ENCODE data around the gene NYAP2. TPM values are rescaled to one million over a fixed set of nuclear protein-coding genes. Genes with fewer than 3 reads are reported as not detected.

NYAP2 gene
- total and polyA plus RNA-seq, 2 donors (not counting 1 experiment from before 2014, with no cell fraction given), result not detected

- H3K4me1 ChIP-seq (ENCODE audit: control insufficient read depth, extremely low read depth, insufficient read depth, low read length), result no peaks in the 10 kb centered on the region
- no peak overlapping the region for H3K4me3 ChIP-seq (replicated peaks in 1 of 4; ENCODE audit: control extremely low read depth in 1 of 4, insufficient read depth in 1 of 4, low read depth in 3 of 4, low read length in 4 of 4)
- no peak overlapping the region for H3K27ac ChIP-seq (ENCODE audit: insufficient read depth, low read length)
- H3K27me3 ChIP-seq (ENCODE audit: control insufficient read depth, insufficient read depth, low read length), result no peaks in the 10 kb centered on the region
- no peaks in the 10 kb centered on the region for H3K36me3 ChIP-seq (ENCODE audit: control insufficient read depth, insufficient read depth, low read length)
- H3K9me3 ChIP-seq (ENCODE audit: control insufficient read depth, insufficient read depth, low read depth, low read length), result no peaks in the 10 kb centered on the region
- no peak overlapping the region for H3K4me2 ChIP-seq (ENCODE audit: extremely low read depth, insufficient read depth, low read length)
- no peak overlapping the region for H3K9ac ChIP-seq (ENCODE audit: insufficient read depth, low read length)
- no peaks in the 10 kb centered on the region for H4K20me1 ChIP-seq (ENCODE audit: control insufficient read depth, extremely low read depth, insufficient read depth, low read length)
- no peaks in the 10 kb centered on the region for H3K79me2 ChIP-seq (ENCODE audit: control insufficient read depth, insufficient read depth, low read length)
- DNase-seq (ENCODE audit: low read depth in 2 of 2), result no peak
- TF ChIP-seq CTCF (conservative IDR thresholded peaks at IDR 0.05 in 1 of 2, IDR thresholded peaks at IDR 0.05 in 1 of 2; ENCODE audit: low read depth in 1 of 2, low read length in 2 of 2) (no peak), EZH2 (IDR thresholded peaks at IDR 0.05; ENCODE audit: low read length, missing control alignments) (no peak)
- no peak overlapping the region for H2AFZ ChIP-seq (ENCODE audit: low read length)
These were observed 57.2 kb downstream of the NYAP2 start for GRCh38 chr2:225456619-225457260.

- Histone ChIP-seq H3K9me3 (ENCODE audit: control insufficient read depth, insufficient read depth, low read depth, low read length) (no peaks in the 10 kb centered on the region), H3K9ac (ENCODE audit: insufficient read depth, low read length) (no peak overlapping the region), H4K20me1 (ENCODE audit: control insufficient read depth, extremely low read depth, insufficient read depth, low read length) (no peaks in the 10 kb centered on the region), H3K4me1 (ENCODE audit: control insufficient read depth, extremely low read depth, insufficient read depth, low read length) (no peaks in the 10 kb centered on the region), H2AFZ (ENCODE audit: low read length) (no peak overlapping the region), H3K4me3 (replicated peaks in 1 of 4; ENCODE audit: control extremely low read depth in 1 of 4, insufficient read depth in 1 of 4, low read depth in 3 of 4, low read length in 4 of 4) (no peak overlapping the region), H3K27ac (ENCODE audit: insufficient read depth, low read length) (no peak overlapping the region), H3K36me3 (ENCODE audit: control insufficient read depth, insufficient read depth, low read length) (no peaks in the 10 kb centered on the region), H3K4me2 (ENCODE audit: extremely low read depth, insufficient read depth, low read length) (no peak overlapping the region), H3K79me2 (ENCODE audit: control insufficient read depth, insufficient read depth, low read length) (no peaks in the 10 kb centered on the region), H3K27me3 (ENCODE audit: control insufficient read depth, insufficient read depth, low read length) (no peaks in the 10 kb centered on the region)
- TF ChIP-seq CTCF (conservative IDR thresholded peaks at IDR 0.05 in 1 of 2, IDR thresholded peaks at IDR 0.05 in 1 of 2; ENCODE audit: low read depth in 1 of 2, low read length in 2 of 2), result no peak
- TF ChIP-seq EZH2 (IDR thresholded peaks at IDR 0.05; ENCODE audit: low read length, missing control alignments), result no peak
- no peak for DNase-seq (ENCODE audit: low read depth in 2 of 2)
These were observed 58.0 kb downstream of the NYAP2 start for GRCh38 chr2:225457482-225457881.

DNA sequence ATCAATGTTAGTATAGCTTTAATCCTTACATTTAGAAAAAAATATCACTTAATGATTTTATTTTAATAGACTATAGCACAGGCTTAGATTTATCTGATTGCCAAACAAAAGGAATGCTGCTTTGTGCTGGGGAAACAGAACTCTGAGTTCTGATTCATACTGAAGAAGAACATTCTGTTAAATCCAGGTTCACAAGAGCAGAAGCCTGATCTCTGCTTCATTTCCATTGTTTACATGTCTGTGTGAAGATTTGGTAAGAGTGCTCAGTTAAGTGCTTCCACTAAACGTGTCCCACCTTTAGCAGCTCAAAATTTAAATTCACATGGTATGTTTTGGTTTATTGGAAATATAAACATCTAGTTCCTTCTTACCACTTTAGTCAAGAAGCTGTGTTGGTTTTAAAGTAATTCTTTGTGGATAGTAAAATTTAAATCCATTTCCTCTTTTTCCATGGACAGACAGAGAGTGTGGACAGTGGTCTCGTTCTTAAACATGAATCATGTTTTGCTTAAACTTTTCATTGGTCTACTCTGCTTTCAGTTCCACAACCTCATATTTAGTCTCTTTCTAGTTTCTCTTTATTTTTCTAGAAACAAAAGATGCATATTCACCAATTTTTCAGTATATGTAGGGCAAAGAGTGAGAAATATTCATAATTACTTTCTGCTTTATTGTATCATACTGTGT is 59.1 kb downstream of the NYAP2 start:
- no peaks in the 10 kb centered on the region for H3K4me1 ChIP-seq (ENCODE audit: control insufficient read depth, extremely low read depth, insufficient read depth, low read length)
- H3K27me3 ChIP-seq (ENCODE audit: control insufficient read depth, insufficient read depth, low read length), result no peaks in the 10 kb centered on the region
- no peak overlapping the region for H3K4me3 ChIP-seq (replicated peaks in 1 of 4; ENCODE audit: control extremely low read depth in 1 of 4, insufficient read depth in 1 of 4, low read depth in 3 of 4, low read length in 4 of 4)
- no peak overlapping the region for H3K9ac ChIP-seq (ENCODE audit: insufficient read depth, low read length)
- DNase-seq (ENCODE audit: low read depth in 2 of 2), result peak in 1 of 2 donors; percentile 5
- no peak overlapping the region for H3K4me2 ChIP-seq (ENCODE audit: extremely low read depth, insufficient read depth, low read length)
- H3K9me3 ChIP-seq (ENCODE audit: control insufficient read depth, insufficient read depth, low read depth, low read length), result no peaks in the 10 kb centered on the region
- H2AFZ ChIP-seq (ENCODE audit: low read length), result no peak overlapping the region
- H3K79me2 ChIP-seq (ENCODE audit: control insufficient read depth, insufficient read depth, low read length), result no peaks in the 10 kb centered on the region
- TF ChIP-seq CTCF (conservative IDR thresholded peaks at IDR 0.05 in 1 of 2, IDR thresholded peaks at IDR 0.05 in 1 of 2; ENCODE audit: low read depth in 1 of 2, low read length in 2 of 2) (no peak), EZH2 (IDR thresholded peaks at IDR 0.05; ENCODE audit: low read length, missing control alignments) (no peak)
- no peaks in the 10 kb centered on the region for H4K20me1 ChIP-seq (ENCODE audit: control insufficient read depth, extremely low read depth, insufficient read depth, low read length)
- H3K36me3 ChIP-seq (ENCODE audit: control insufficient read depth, insufficient read depth, low read length), result no peaks in the 10 kb centered on the region
- no peak overlapping the region for H3K27ac ChIP-seq (ENCODE audit: insufficient read depth, low read length)
